Endothelial cell (in vitro differentiated cells): Measurements from ENCODE around the gene RHNO1. TPM values are rescaled to one million over a fixed set of nuclear protein-coding genes. Genes with fewer than 3 reads are reported as not detected.
A peak's percentile ranks its signal among the peaks of the same experiment; 100 is the strongest.

Experiments used
- DNase-seq: peaks from one replicate; pipeline ENCODE4 v3.0.0; 2021; ENCODE audit warnings: low spot score
- H3K27ac Mint-ChIP-seq: one replicate; pipeline ENCODE4 v1.8.0; 2021; ENCODE audit warnings: mixed read lengths, inconsistent platforms; ENCODE audit not compliant: unreplicated experiment
- H3K27me3 Mint-ChIP-seq: one replicate; pipeline ENCODE4 v1.8.0; 2021; ENCODE audit warnings: mild to moderate bottlenecking, moderate library complexity, mixed read lengths, inconsistent platforms; ENCODE audit not compliant: unreplicated experiment
- H3K36me3 Mint-ChIP-seq: one replicate; pipeline ENCODE4 v1.8.0; 2021; ENCODE audit warnings: mild to moderate bottlenecking, low read depth, mixed read lengths, inconsistent platforms; ENCODE audit not compliant: unreplicated experiment
- H3K4me1 Mint-ChIP-seq: one replicate; pipeline ENCODE4 v1.8.0; 2021; ENCODE audit warnings: mild to moderate bottlenecking, mixed read lengths, inconsistent platforms; ENCODE audit not compliant: unreplicated experiment
- H3K4me3 Mint-ChIP-seq: one replicate; pipeline ENCODE4 v1.8.0; 2021; ENCODE audit warnings: mild to moderate bottlenecking, mixed read lengths, inconsistent platforms; ENCODE audit not compliant: unreplicated experiment
- H3K9me3 Mint-ChIP-seq: one replicate; pipeline ENCODE4 v1.8.0; 2021; ENCODE audit warnings: mixed read lengths, inconsistent platforms; ENCODE audit not compliant: unreplicated experiment
- CTCF ChIP-seq: fragments of 200-600 bp; sonication (generic); IDR thresholded peaks from one replicate; pipeline ENCODE4 v1.5.0; 2021; ENCODE audit warnings: antibody characterized with exemption; ENCODE audit not compliant: unreplicated experiment
- long read RNA-seq: library from polyadenylated mRNA; unstranded; transcript quantifications from one replicate; pipeline ENCODE4 v2.0.0, GENCODE V29; 2020; ENCODE audit not compliant: unreplicated experiment
- total RNA-seq: library from RNA; stranded (reverse); fragmentation: NEBNext Ultra II Directional; extraction: Animal tissue kit (Norgen Biotek cat#: 25700); gene quantifications from one replicate; pipeline ENCODE4 v1.2.1, GENCODE V29; 2021; ENCODE audit not compliant: unreplicated experiment

The RHNO1 gene
- total RNA-seq, result 27.7 TPM
- long read RNA-seq, transcript RHNO1-204 (3 exons, 1,870 nt), result major isoform, 16 of 18 reads
- long read RNA-seq, partial matches to known transcripts, result 2 of 18 reads
- long read RNA-seq, other reads (novel, unspliced or antisense), result 0 of 18 reads

DNA sequence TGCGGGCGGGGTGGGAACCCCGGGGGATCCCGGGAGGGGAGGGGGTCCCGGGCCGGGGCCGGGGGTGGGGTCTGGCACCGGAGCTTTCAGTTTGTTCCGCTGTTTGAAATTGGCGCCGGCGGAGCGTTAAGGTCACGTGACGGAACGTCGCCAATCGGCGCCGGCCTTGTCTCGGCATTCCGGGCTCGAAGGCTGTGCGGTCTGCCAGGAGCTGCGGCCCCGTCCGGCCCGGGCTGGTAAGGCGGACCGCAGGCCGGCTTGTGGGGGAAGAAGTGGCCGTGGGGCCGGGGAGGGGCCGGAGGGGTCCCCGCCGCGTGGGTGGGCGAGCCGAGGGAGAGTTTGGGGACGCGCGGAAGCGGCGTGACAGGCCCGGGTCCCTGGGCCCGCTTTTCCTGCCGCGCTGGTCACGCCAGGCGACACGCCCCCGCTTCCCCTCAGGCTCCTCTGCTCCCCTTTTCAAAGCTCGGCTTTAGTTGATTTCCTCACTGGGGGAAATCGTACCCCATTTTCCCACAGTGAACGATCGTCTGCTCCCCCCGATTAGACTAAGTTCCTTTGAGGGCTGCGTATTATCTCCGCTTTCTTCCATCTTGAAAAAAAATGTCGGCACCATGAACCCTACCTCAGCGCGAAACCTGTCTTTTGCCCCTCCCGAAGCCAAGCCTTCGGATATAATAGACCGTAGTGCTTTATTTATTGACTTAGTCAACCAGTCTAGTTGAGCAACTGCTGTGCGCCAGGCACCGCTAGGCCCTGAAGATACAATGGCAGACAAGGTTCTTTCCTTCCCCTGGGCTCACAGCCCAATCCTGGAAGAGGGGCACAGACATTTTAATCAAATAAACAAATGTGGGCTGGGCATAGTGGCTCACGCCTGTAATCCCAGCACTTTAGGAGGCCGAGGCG, at the start of gene RHNO1, which contains the start of gene FOXM1:
Gene RHNO1 (plus strand): TSS at position 177 of the 906 bp plus-strand sequence. CDS start 8,144 bp downstream, outside the sequence.
Gene FOXM1 (minus strand): TSS at position 128 of the 906 bp plus-strand sequence. CDS start 2,696 bp downstream, outside the sequence.
- peak within 1 kb of the TSS; percentile 98 for H3K4me3 Mint-ChIP-seq
- no peak for TF ChIP-seq CTCF
- DNase-seq, result peak; percentile 92
- H3K27ac Mint-ChIP-seq, result peak within 1 kb of the TSS; percentile 79
- H3K9me3 Mint-ChIP-seq, result no peaks in the 10 kb centered on the region
- H3K36me3 Mint-ChIP-seq, result peaks cover 15% of the 10 kb centered on the region
- H3K4me1 Mint-ChIP-seq, result peaks cover 21% of the 10 kb centered on the region
- H3K27me3 Mint-ChIP-seq, result peaks cover 6% of the 10 kb centered on the region

- H3K27me3 Mint-ChIP-seq, result no peaks in the 10 kb centered on the region
- H3K4me3 Mint-ChIP-seq, result no peak overlapping the region
- no peak for TF ChIP-seq CTCF
- H3K9me3 Mint-ChIP-seq, result no peaks in the 10 kb centered on the region
- peaks cover 2% of the 10 kb centered on the region for H3K4me1 Mint-ChIP-seq
- H3K27ac Mint-ChIP-seq, result no peak overlapping the region
- peaks cover 27% of the 10 kb centered on the region for H3K36me3 Mint-ChIP-seq
- no peak for DNase-seq
Measured at GRCh38 chr12:2829275-2829674, 47.7 kb upstream of the RHNO1 start.

DNA sequence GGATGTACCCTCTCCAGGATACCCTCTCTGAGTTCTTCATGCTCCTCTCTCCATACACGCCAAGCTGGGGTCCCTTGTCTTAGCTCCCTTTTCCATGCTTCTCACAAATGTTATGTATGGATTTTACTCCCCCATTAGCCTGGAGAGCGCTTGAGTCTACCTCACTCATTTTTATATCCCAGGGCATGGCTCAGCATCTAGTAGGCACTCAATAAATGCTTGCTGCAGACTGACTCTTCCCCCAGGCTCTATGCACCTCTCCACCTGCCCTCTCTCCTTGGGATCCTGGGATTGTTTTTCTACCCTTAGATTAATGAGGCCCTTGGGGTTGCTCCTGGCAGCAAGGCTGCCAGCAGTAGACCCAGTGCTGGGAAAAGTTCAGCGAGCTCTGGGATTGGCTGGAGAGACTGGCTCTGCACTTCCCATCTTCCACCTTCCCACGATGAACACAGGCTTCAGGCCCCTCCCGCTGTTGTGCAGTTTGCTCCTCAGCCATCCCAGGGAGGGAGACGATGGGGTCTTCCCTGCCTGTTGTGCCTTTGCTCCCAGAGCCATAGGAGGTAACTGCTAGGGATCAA, 44.4 kb upstream of the RHNO1 start:
- Mint-ChIP-seq H3K4me1 (peaks cover 13% of the 10 kb centered on the region), H3K27me3 (peaks cover 5% of the 10 kb centered on the region)

GRCh38 chr12:2833327-2833726, 43.7 kb upstream of the RHNO1 start:
- H3K4me3 Mint-ChIP-seq, result no peak overlapping the region
- DNase-seq, result no peak
- TF ChIP-seq CTCF, result no peak
- H3K9me3 Mint-ChIP-seq, result no peaks in the 10 kb centered on the region
- H3K27me3 Mint-ChIP-seq, result peaks cover 5% of the 10 kb centered on the region
- peaks cover 13% of the 10 kb centered on the region for H3K4me1 Mint-ChIP-seq
- peaks cover 8% of the 10 kb centered on the region for H3K36me3 Mint-ChIP-seq
- no peak overlapping the region for H3K27ac Mint-ChIP-seq

More for the DNA sequence above, 44.4 kb upstream of the RHNO1 start:
- H3K4me3 Mint-ChIP-seq, result no peak overlapping the region
- H3K36me3 Mint-ChIP-seq, result peaks cover 8% of the 10 kb centered on the region
- no peak for TF ChIP-seq CTCF
- H3K9me3 Mint-ChIP-seq, result no peaks in the 10 kb centered on the region
- no peak for DNase-seq
- no peak overlapping the region for H3K27ac Mint-ChIP-seq
